K562 (cell line): ENCODE results near the gene PTPRF. TPM values are rescaled to one million over a fixed set of nuclear protein-coding genes. Genes with fewer than 3 reads are reported as not detected.

ENCODE experiments used
- CBX3 ChIP-seq, 2 experiments: IDR thresholded peaks; 1 replicate in 1 of 2; 2 replicates in 1 of 2; pipeline ENCODE4 v1.6.1; 2012; ENCODE audit warnings: inconsistent platforms in 2 of 2, low read length in 2 of 2, borderline replicate concordance in 1 of 2, control low read depth in 1 of 2
- GATA2 ChIP-seq: sonication (generic); formaldehyde crosslinking; IDR thresholded peaks from 2 replicates; pipeline ENCODE4 v1.4.0; 2020; ENCODE audit warnings: mild to moderate bottlenecking, missing genetic modification reagents
- HCFC1 ChIP-seq: IDR thresholded peaks from 2 replicates; pipeline ENCODE4 v1.6.1; 2012; ENCODE audit warnings: low read depth, low read length, improper control_type of control experiment
- HMBOX1 ChIP-seq: sonication (generic); IDR thresholded peaks from 2 replicates; pipeline ENCODE4 v1.6.1; 2016
- HNRNPUL1 ChIP-seq: fragments of 200-400 bp; formaldehyde crosslinking; IDR thresholded peaks from 2 replicates; pipeline ENCODE4 v1.6.1; 2017; ENCODE audit warnings: low read length
- ILF3 ChIP-seq: fragments of 450-650 bp; IDR thresholded peaks from 2 replicates; pipeline ENCODE4 v1.6.1; 2018; ENCODE audit warnings: antibody characterized with exemption, mild to moderate bottlenecking, moderate library complexity, borderline replicate concordance
- MYBL2 ChIP-seq, 2 experiments: fragments of 450-650 bp in 1 of 2; sonication (generic) in 1 of 2; formaldehyde crosslinking in 1 of 2; IDR thresholded peaks; 2 replicates each; pipeline versions ENCODE4 v1.6.1 to v1.8.1; 2017 to 2022; ENCODE audit warnings: borderline replicate concordance in 1 of 2, inconsistent platforms in 1 of 2, low read depth in 1 of 2, mild to moderate bottlenecking in 1 of 2, missing genetic modification reagents in 1 of 2, moderate library complexity in 1 of 2
- OTX1 ChIP-seq: fragments of 450-650 bp; formaldehyde crosslinking; IDR thresholded peaks from 2 replicates; pipeline ENCODE4 v1.4.0; 2022; ENCODE audit warnings: mild to moderate bottlenecking
- PHTF2 ChIP-seq: fragments of 250-450 bp; sonication (Bioruptor Pico); IDR thresholded peaks from 2 replicates; pipeline ENCODE4 v1.5.0; 2021; ENCODE audit warnings: mild to moderate bottlenecking
- POLR2B ChIP-seq: fragments of 450-650 bp; IDR thresholded peaks from 2 replicates; pipeline ENCODE4 v1.6.1; 2018; ENCODE audit warnings: low read depth; ENCODE audit not compliant: partially characterized antibody
- SRSF7 ChIP-seq: fragments of 200-400 bp; formaldehyde crosslinking; optimal IDR thresholded peaks from 2 replicates; pipeline ENCODE3; 2017; ENCODE audit warnings: mild to moderate bottlenecking, low read depth, low read length
- STAT5B ChIP-seq: fragments of 250-450 bp; sonication (Bioruptor Pico); IDR thresholded peaks from 2 replicates; pipeline ENCODE4 v1.8.0; 2021; ENCODE audit warnings: mild to moderate bottlenecking, inconsistent platforms
- TAL1 ChIP-seq: fragments of 450-650 bp; IDR thresholded peaks from 2 replicates; pipeline ENCODE4 v1.6.1; 2016; ENCODE audit warnings: mild to moderate bottlenecking
- TEAD1 ChIP-seq, 2 experiments: fragments of 450-650 bp in 1 of 2; sonication (generic) in 1 of 2; formaldehyde crosslinking; IDR thresholded peaks; 2 replicates each; pipeline versions ENCODE4 v1.4.0 to v1.8.0; 2020 to 2022; ENCODE audit warnings: mild to moderate bottlenecking in 2 of 2, missing genetic modification reagents in 1 of 2
- XRCC4 ChIP-seq: IDR thresholded peaks from one replicate; pipeline ENCODE4 v1.6.1; 2011; ENCODE audit not compliant: insufficient read depth, insufficient read length; ENCODE audit errors: extremely low read depth
- ZNF224 ChIP-seq: sonication (generic); formaldehyde crosslinking; IDR thresholded peaks from 2 replicates; pipeline ENCODE4 v1.8.0; 2022; ENCODE audit warnings: mild to moderate bottlenecking, missing genetic modification reagents
- ZNF318 ChIP-seq, 2 experiments: fragments of 450-650 bp; IDR thresholded peaks; 2 replicates each; pipeline ENCODE4 v1.6.1; 2016; ENCODE audit warnings: mild to moderate bottlenecking in 2 of 2, borderline replicate concordance in 1 of 2, low read depth in 1 of 2, moderate library complexity in 1 of 2
- ZNF644 ChIP-seq: fragments of 200-800 bp; sonication (Bioruptor generic); IDR thresholded peaks from 2 replicates; pipeline ENCODE4 v1.6.1; 2016; ENCODE audit warnings: low read depth, missing genetic modification characterization, missing compliant biosample characterization
- polyA plus RNA-seq, 8 experiments: library from polyadenylated mRNA; depleted of rRNA in 4 of 8; stranded (reverse) in 5 of 8; unstranded in 3 of 8; fragments of >200 nt; fragmentation: Nextera tagmentation in 2 of 8; fragmentation: Illumina TruSeq in 1 of 8; extraction: Ambion mirVana in 2 of 8; extraction: Trizol in 1 of 8; gene quantifications; 2 replicates each; pipeline versions ENCODE4 v1.2.1 to v1.2.3, GENCODE V29; 2011 to 2014; ENCODE audit warnings: inconsistent platforms in 1 of 8, missing spikeins in 1 of 8
- total RNA-seq, 7 experiments: library from RNA; depleted of rRNA in 6 of 7; stranded (reverse); fragments of >200 nt in 6 of 7; fragmentation: Illumina TruSeq in 2 of 7; extraction: Trizol in 2 of 7; gene quantifications; 2 replicates each; pipeline versions ENCODE4 v1.2.1 to v1.2.3, GENCODE V29; 2011 to 2021; ENCODE audit warnings: low replicate concordance in 1 of 7

Gene PTPRF
- total and polyA plus RNA-seq, 9 of the 15 experiments (the other 6 are each of a cell fraction or from before 2014, with no cell fraction given), result 0.13 to 4.3 (median 1.1) TPM

DNA sequence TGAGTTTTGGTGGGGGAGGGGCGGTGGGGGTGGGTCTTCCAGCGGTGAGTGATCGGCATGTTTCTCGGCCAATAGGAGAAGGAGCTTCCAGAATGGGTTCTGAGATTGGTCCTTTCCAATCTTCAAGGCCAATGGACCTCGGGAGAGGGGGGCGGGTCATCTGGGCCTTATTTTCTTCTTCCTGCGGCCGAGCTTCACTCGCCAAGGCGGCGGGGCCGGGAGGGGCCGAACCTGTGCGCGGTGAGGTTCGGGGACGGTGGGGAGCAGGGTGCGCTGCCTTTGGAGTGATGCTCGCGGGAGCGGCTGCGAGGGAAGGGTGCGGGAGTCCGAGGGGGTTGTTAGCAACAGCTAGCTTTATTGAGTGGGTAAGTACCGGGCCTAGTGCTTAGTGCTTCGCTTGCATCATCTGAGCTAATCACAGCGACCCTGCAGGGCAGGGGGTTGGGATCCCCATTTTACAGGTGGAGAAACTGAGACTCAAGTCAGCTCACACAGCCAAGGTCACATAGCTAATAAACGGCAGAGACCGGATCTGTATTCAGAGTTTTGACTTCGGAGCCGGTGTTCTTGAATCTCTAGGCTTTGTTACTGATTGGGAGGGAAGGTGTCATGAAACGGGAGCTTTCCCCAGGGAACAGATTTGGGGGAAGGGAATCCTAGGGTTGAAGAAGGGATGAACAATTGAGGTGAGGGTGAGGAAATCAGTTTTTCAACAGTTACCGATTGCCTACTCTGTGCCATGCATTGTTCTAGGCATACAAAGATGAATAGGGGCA, 119.8 kb downstream of the PTPRF start (continued):
- TF ChIP-seq ZNF318 (IDR thresholded peaks at IDR 0.05; ENCODE audit: borderline replicate concordance in 1 of 2, low read depth in 1 of 2) (peak in 1 of 2 experiments; percentile 51; a peak in 1 of 4 replicates), OTX1 (CRISPR knock-in tag) (peak; percentile 96), GATA2 (CRISPR knock-in tag) (no peak), POLR2B (peak; percentile 99), ZNF224 (no peak), MYBL2 (IDR thresholded peaks at IDR 0.05; ENCODE audit: low read depth) (peak; percentile 45; the same call in 1 of the 2 replicates), MYBL2 (CRISPR knock-in tag; IDR thresholded peaks at IDR 0.05; ENCODE audit: borderline replicate concordance) (no peak), XRCC4 (no peak), ILF3 (no peak; the same call in 1 of the 2 replicates), PHTF2 (peak; percentile 32; the same call in 1 of the 2 replicates), STAT5B (CRISPR knock-in tag) (no peak), TAL1 (0 out of 2 replicates have a peak, but pooled peaks have one; percentile 3), CBX3 (IDR thresholded peaks at IDR 0.05; ENCODE audit: borderline replicate concordance in 1 of 2, low read length in 2 of 2) (no peak), SRSF7 (no peak), ZNF644 (tag) (no peak), TEAD1 (CRISPR knock-in tag; IDR thresholded peaks at IDR 0.05) (peak in 1 of 2 experiments; percentile 48; a peak in 1 of 4 replicates), HCFC1 (peak; percentile 41), HNRNPUL1 (no peak), HMBOX1 (no peak)
